Epithelial cell of esophagus (primary cell): ENCODE measurements around the gene STUM.
A peak's percentile ranks its signal among the peaks of the same experiment; 100 is the strongest.

Experiments
- DNase-seq: peaks from one replicate; pipeline ENCODE4 v3.0.0; 2010; ENCODE audit warnings: low read depth
- H3K4me3 ChIP-seq: 2 replicates; pipeline ENCODE4 v1.5.1; 2011; ENCODE audit warnings: mild to moderate bottlenecking, low read length, control low read depth
- CTCF ChIP-seq: IDR thresholded peaks from 2 replicates; pipeline ENCODE4 v1.5.1; 2011; ENCODE audit warnings: low read depth, mild to moderate bottlenecking, low read length, control low read depth, inconsistent platforms; ENCODE audit not compliant: insufficient read depth; ENCODE audit errors: missing control alignments

Gene STUM

DNA sequence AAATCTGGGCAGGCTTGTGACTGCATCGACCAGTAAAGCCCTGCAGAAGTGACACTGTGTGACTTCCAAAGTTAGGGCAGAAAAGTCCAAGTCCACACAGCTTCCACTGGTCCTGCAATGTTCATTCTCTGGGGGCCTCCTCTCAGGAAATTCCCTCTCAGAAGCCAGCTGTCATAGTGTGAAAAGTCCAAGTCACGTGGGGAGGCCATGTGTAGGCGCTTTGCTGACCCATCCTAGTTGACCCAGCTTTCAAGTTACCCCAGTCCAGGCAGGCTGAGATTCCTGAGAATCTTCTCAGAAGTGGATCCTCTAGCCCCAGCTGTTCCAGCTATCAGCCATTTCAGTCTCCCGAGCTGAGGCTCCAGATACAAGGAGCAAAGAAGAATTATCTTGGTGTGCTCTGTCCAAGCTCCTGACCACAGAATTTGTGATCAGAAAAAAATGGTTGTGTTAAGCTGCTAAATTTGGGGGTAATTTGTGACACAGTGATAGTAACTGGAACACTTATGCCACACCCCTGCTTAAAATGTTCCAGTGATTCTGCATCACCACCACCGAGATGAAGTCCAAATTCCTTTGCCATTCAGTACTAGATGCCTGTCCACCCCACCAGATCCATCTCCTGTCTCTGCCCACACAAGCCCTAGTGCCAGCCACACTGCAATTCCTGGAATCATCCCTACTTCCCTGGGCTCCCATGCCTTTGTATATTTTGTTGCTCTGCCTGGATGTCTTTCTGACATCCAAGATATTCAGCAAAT, 2.5 kb upstream of the STUM start:
- no peak overlapping the region for H3K4me3 ChIP-seq
- DNase-seq, result no peak
- TF ChIP-seq CTCF, result no peak

GRCh38 chr1:226546926-226547325, 1.6 kb upstream of the STUM start:
- TF ChIP-seq CTCF, result no peak
- H3K4me3 ChIP-seq, result no peak overlapping the region
- DNase-seq, result no peak

- peak; percentile 91 for DNase-seq
- H3K4me3 ChIP-seq, result no peak overlapping the region
- peak; percentile 100 for TF ChIP-seq CTCF
Measured at GRCh38 chr1:226547754-226548191, 791 bp upstream of the STUM start.

DNA sequence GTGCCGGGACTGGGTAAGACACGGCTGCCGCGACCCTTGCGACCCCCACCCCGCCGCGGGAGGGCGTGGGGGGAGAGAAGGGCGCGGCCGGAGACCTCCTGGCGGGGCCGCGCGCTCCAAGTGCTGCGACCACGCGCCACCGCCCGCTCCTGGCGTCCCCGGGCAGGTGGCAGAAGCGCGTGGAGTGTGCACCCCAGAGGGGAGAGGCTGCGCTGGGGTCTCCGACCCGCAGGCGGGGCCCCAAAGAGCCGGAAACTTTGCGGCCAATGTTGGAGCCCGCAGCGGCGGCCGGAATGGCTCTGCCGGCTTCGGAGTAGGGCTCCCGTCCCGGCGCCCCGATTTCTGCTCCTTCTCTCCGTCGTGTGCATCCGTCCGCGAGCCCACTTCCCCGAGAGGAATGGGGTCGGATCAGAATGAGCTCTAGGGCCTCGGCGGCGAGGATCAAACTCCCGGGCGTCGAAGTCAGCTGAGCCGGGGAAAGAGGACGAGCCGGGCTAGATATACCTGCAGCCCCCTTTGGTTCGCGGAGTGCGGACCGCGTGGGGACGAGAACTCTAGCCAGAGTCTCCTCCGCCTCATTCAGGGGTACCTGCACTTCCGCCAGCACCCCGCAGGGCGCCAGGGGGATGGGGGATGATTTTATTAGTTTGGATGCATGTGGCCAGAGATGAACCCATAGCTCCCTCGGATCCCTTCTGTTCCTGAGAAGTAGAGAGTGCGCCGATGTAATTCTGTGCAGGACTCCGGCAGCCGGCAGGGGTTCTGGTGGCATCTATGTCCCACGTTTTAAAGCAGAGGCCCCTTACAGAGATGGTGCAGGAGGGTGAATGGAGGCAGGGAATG, 751 bp downstream of the STUM start:
- no peak for TF ChIP-seq CTCF
- no peak overlapping the region for H3K4me3 ChIP-seq
- DNase-seq, result no peak

- DNase-seq, result peak; percentile 40
- no peak overlapping the region for H3K4me3 ChIP-seq
- TF ChIP-seq CTCF, result peak; percentile 17
Measured at GRCh38 chr1:226549937-226550671, 1.5 kb downstream of the STUM start.

GRCh38 chr1:226550672-226551041, 2.1 kb downstream of the STUM start:
- TF ChIP-seq CTCF, result no peak
- no peak for DNase-seq

More at GRCh38 chr1:226550672-226551041, 2.1 kb downstream of the STUM start:
- H3K4me3 ChIP-seq, result no peak overlapping the region
